Measurements from ENCODE around the gene RBM17. TPM values are rescaled to one million over a fixed set of nuclear protein-coding genes. Genes with fewer than 3 reads are reported as not detected.

RBM17 gene
- total RNA-seq, 1 experiment from 2014 or later: 124 TPM

DNA sequence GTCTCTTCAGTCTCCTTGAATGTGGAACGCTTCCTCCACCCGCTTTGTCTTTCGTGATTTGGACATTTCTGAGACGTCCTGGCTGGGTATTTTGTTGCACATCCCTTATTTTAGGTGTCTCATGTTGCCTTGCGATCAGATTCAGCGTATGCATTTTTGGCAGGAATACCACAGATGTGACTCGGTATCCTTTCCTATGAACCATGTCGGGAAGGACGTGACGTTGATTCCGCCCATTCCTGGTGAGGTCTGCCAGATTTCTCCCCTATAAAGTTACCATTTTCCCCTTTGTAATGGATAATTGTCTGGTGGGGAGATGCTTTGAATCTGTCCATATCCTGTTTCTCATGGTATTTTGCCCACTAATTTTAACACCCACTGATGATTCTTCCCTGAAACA lies 49.6 kb downstream of the RBM17 start:
- Histone ChIP-seq H3K79me2 (ENCODE audit: insufficient read depth, low read length) (no peaks in the 10 kb centered on the region), H2BK120ac (ENCODE audit: low read depth, low read length, poor library complexity, severe bottlenecking) (no peak overlapping the region), H3T11ph (ENCODE audit: low read length) (no peak overlapping the region), H3K4ac (ENCODE audit: low read depth, low read length) (no peak overlapping the region), H2BK5ac (ENCODE audit: insufficient read length, low read length) (no peak overlapping the region), H3K9me3 (ENCODE audit: control insufficient read depth, low read depth, low read length) (no peaks in the 10 kb centered on the region), H4K91ac (ENCODE audit: insufficient read length, low read depth, low read length) (no peak overlapping the region), H2BK20ac (ENCODE audit: low read depth, low read length, poor library complexity, severe bottlenecking) (no peak overlapping the region), H3K79me1 (ENCODE audit: insufficient read depth, low read depth, low read length, poor library complexity, severe bottlenecking) (no peaks in the 10 kb centered on the region), H3K27ac (ENCODE audit: insufficient read length, low read depth, low read length) (no peak overlapping the region), H4K5ac (ENCODE audit: insufficient read length, low read depth, low read length) (no peak overlapping the region), H3K14ac (ENCODE audit: insufficient read depth, low read length) (no peak overlapping the region), H2AFZ (ENCODE audit: low read length) (no peak overlapping the region), H4K20me1 (ENCODE audit: control insufficient read depth, insufficient read depth, insufficient read length) (no peaks in the 10 kb centered on the region), H3K4me1 (ENCODE audit: insufficient read depth, low read length) (peaks cover 4% of the 10 kb centered on the region; the same call in 1 of the 2 replicates), H3K27me3 (ENCODE audit: insufficient read depth, low read length) (no peaks in the 10 kb centered on the region; the same call in 1 of the 2 replicates), H3K23ac (ENCODE audit: insufficient read length, low read depth, low read length) (no peak overlapping the region), H3K18ac (ENCODE audit: insufficient read length, low read depth, low read length) (no peak overlapping the region), H2BK12ac (ENCODE audit: insufficient read length, low read depth, low read length) (no peak overlapping the region), H3K23me2 (ENCODE audit: insufficient read length, low read depth, low read length, poor library complexity, severe bottlenecking) (no peaks in the 10 kb centered on the region), H4K8ac (replicated peaks; ENCODE audit: insufficient read length, low read depth, low read length) (no peak overlapping the region), H3K9ac (ENCODE audit: extremely low read depth, insufficient read length, low read length) (no peak overlapping the region), H2AK5ac (ENCODE audit: insufficient read length, low read length) (no peak overlapping the region), H3K4me2 (ENCODE audit: insufficient read depth, insufficient read length, low read length) (no peak overlapping the region), H2BK15ac (ENCODE audit: low read depth, low read length) (no peak overlapping the region), H3K56ac (ENCODE audit: insufficient read length, low read depth, low read length) (no peak overlapping the region)
- Mint-ChIP-seq H3K4me1 (peaks cover 25 to 36% of the 10 kb centered on the region in 2 experiments), H3K4me3 (no peak overlapping the region), H3K36me3 (ENCODE audit: insufficient read depth in 1 of 3, low read depth in 3 of 3) (no peaks in the 10 kb centered on the region), H3K9me3 (no peaks in the 10 kb centered on the region), H3K27ac (no peak overlapping the region), H3K27me3 (ENCODE audit: low read depth) (peaks cover 56% of the 10 kb centered on the region)
- TF ChIP-seq, protein P1, sequence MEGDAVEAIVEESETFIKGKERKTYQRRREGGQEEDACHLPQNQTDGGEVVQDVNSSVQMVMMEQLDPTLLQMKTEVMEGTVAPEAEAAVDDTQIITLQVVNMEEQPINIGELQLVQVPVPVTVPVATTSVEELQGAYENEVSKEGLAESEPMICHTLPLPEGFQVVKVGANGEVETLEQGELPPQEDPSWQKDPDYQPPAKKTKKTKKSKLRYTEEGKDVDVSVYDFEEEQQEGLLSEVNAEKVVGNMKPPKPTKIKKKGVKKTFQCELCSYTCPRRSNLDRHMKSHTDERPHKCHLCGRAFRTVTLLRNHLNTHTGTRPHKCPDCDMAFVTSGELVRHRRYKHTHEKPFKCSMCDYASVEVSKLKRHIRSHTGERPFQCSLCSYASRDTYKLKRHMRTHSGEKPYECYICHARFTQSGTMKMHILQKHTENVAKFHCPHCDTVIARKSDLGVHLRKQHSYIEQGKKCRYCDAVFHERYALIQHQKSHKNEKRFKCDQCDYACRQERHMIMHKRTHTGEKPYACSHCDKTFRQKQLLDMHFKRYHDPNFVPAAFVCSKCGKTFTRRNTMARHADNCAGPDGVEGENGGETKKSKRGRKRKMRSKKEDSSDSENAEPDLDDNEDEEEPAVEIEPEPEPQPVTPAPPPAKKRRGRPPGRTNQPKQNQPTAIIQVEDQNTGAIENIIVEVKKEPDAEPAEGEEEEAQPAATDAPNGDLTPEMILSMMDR (conservative IDR thresholded peaks at IDR 0.05): no peak
- DNase-seq: no peak
- no CpG with 5 or more reads among the region's 11 CpGs for WGBS (ENCODE audit: extremely low coverage, insufficient read length, low lambda C conversion rate)
